ENCODE measurements around the gene GP1BA. TPM values are rescaled to one million over a fixed set of nuclear protein-coding genes. Genes with fewer than 3 reads are reported as not detected.

The GP1BA gene
- total RNA-seq, 4 donors from 2014 or later = 0.19 TPM; not detected in 3

- Histone ChIP-seq H3K4me3 (no peak overlapping the region), H3K36me3 (peaks cover 0 to 24% of the 10 kb centered on the region in 2 donors), H3K9me3 (no peaks in the 10 kb centered on the region), H3K27me3 (no peaks in the 10 kb centered on the region), H3K4me1 (peaks cover 0 to 19% (median 0%) of the 10 kb centered on the region in 3 donors), H3K27ac (no peak overlapping the region)
- 92% methylated on average over 2 of the region's 12 CpGs; no CpG with 5 or more reads in 1 of the 2 donors for WGBS, 2 donors (ENCODE audit: low coverage in 1 of 2)
- TF ChIP-seq CTCF (IDR thresholded peaks at IDR 0.05) (no peak), POLR2A (IDR thresholded peaks at IDR 0.05) (no peak), EP300 (IDR thresholded peaks at IDR 0.05) (no peak), POLR2AphosphoS5 (IDR thresholded peaks at IDR 0.05) (no peak)
- no peak for ATAC-seq
These were observed 679 bp downstream of the GP1BA start for GRCh38 chr17:4932756-4933155.

- H3K36me3 ChIP-seq = peaks cover 0 to 33% of the 10 kb centered on the region in 2 donors
- no peak overlapping the region for H3K4me3 ChIP-seq
- no peaks in the 10 kb centered on the region for H3K9me3 ChIP-seq
- ATAC-seq = no peak
- 83% methylated on average over 6 of the region's 16 CpGs; no CpG with 5 or more reads in 1 of the 2 donors for WGBS, 2 donors (ENCODE audit: low coverage in 1 of 2)
- TF ChIP-seq CTCF (IDR thresholded peaks at IDR 0.05) = no peak
- no peak for TF ChIP-seq POLR2AphosphoS5 (IDR thresholded peaks at IDR 0.05)
- no peak for TF ChIP-seq POLR2A (IDR thresholded peaks at IDR 0.05)
- no peak for TF ChIP-seq EP300 (IDR thresholded peaks at IDR 0.05)
- H3K4me1 ChIP-seq = peaks cover 0 to 28% (median 9%) of the 10 kb centered on the region in 3 donors
- no peaks in the 10 kb centered on the region for H3K27me3 ChIP-seq
- H3K27ac ChIP-seq = peak overlapping the region in 1 of 4 donors; percentile 43
These were observed 1.6 kb downstream of the GP1BA start for GRCh38 chr17:4933646-4934045.

GRCh38 chr17:4934173-4934979 is 2.3 kb downstream of the GP1BA start:
- H3K36me3 ChIP-seq = peaks cover 0 to 34% of the 10 kb centered on the region in 2 donors
- 24 to 40% methylated on average over 8 to 9 of the region's 14 CpGs for WGBS, 2 donors (ENCODE audit: low coverage in 1 of 2)
- no peak overlapping the region for H3K4me3 ChIP-seq
- ATAC-seq = no peak
- TF ChIP-seq EP300 (IDR thresholded peaks at IDR 0.05) (no peak), CTCF (IDR thresholded peaks at IDR 0.05) (peak in 1 of 4 experiments; percentile 23)
- H3K4me1 ChIP-seq = peaks cover 0 to 35% (median 16%) of the 10 kb centered on the region in 3 donors
- H3K27me3 ChIP-seq = no peaks in the 10 kb centered on the region
- peak overlapping the region in 2 of 4 donors; percentile 30 to 43 for H3K27ac ChIP-seq
- no peaks in the 10 kb centered on the region for H3K9me3 ChIP-seq

- no peak for TF ChIP-seq EP300 (IDR thresholded peaks at IDR 0.05)
- no peak for TF ChIP-seq POLR2A (IDR thresholded peaks at IDR 0.05)
- no peak for TF ChIP-seq CTCF (IDR thresholded peaks at IDR 0.05)
- TF ChIP-seq POLR2AphosphoS5 (IDR thresholded peaks at IDR 0.05) = no peak
- ATAC-seq = no peak
- Histone ChIP-seq H3K4me1 (peaks cover 0 to 39% (median 16%) of the 10 kb centered on the region in 3 donors), H3K4me3 (no peak overlapping the region), H3K27ac (no peak overlapping the region), H3K27me3 (no peaks in the 10 kb centered on the region), H3K36me3 (peaks cover 0 to 34% of the 10 kb centered on the region in 2 donors), H3K9me3 (no peaks in the 10 kb centered on the region)
These were observed 3.6 kb downstream of the GP1BA start for GRCh38 chr17:4935650-4936049.

GRCh38 chr17:4936436-4936835 is 4.4 kb downstream of the GP1BA start:
- no peak for ATAC-seq
- Histone ChIP-seq H3K4me3 (no peak overlapping the region), H3K36me3 (peaks cover 0 to 34% of the 10 kb centered on the region in 2 donors), H3K4me1 (peaks cover 0 to 46% (median 21%) of the 10 kb centered on the region in 3 donors), H3K27ac (no peak overlapping the region), H3K27me3 (no peaks in the 10 kb centered on the region), H3K9me3 (no peaks in the 10 kb centered on the region)
- 83% methylated on average over 1 of the region's 3 CpGs; no CpG with 5 or more reads in 1 of the 2 donors for WGBS, 2 donors (ENCODE audit: low coverage in 1 of 2)
- no peak for TF ChIP-seq CTCF (IDR thresholded peaks at IDR 0.05)
- TF ChIP-seq EP300 (IDR thresholded peaks at IDR 0.05) = no peak
- no peak for TF ChIP-seq POLR2AphosphoS5 (IDR thresholded peaks at IDR 0.05)
- TF ChIP-seq POLR2A (IDR thresholded peaks at IDR 0.05) = no peak

Data from gastroesophageal sphincter (tissue), 4 donors.